CD4-positive, alpha-beta T cell treated with Interleukin-10 for 1 hour (primary cell): ENCODE data around the gene HBE1.
"Not testable (repeated sequence)": the region's sequence is repeated elsewhere in the genome, so short reads cannot be mapped to it uniquely, and the experiment has no call there.

Source experiments
- DNase-seq: peaks from one replicate; pipeline ENCODE4 v3.0.0-alpha.2; 2020

HBE1 gene

GRCh38 chr11:5269715-5270147 is at the start of gene HBE1:
Gene HBE1, minus strand, starts transcription at chr11:5269945. Its CDS starts 55 bp downstream, at chr11:5269890.
- no peak for DNase-seq

GRCh38 chr11:5317292-5317691 is 47.5 kb upstream of the HBE1 start:
- DNase-seq: no peak

- DNase-seq: not testable (repeated sequence)
These were observed 43.7 kb upstream of the HBE1 start for GRCh38 chr11:5313326-5314023.

- no peak for DNase-seq
These were observed 40.7 kb upstream of the HBE1 start for GRCh38 chr11:5310423-5310822.

- no peak for DNase-seq
These were observed 37.7 kb upstream of the HBE1 start for GRCh38 chr11:5307256-5308019.

GRCh38 chr11:5304046-5304445 is 34.3 kb upstream of the HBE1 start:
- DNase-seq: no peak

GRCh38 chr11:5303626-5304025 is 33.9 kb upstream of the HBE1 start:
- DNase-seq: no peak

GRCh38 chr11:5301846-5302245 is 32.1 kb upstream of the HBE1 start, which contains the start of gene OR51B4:
Gene OR51B4, minus strand, starts transcription at chr11:5301946. Its CDS starts 0 bp downstream, at chr11:5301946.
- no peak for DNase-seq

- DNase-seq: no peak
These were observed 30.5 kb upstream of the HBE1 start for GRCh38 chr11:5300251-5300650.

GRCh38 chr11:5298451-5298850 is 28.7 kb upstream of the HBE1 start:
- no peak for DNase-seq

- DNase-seq: no peak
These were observed 28.1 kb upstream of the HBE1 start for GRCh38 chr11:5297721-5298323.

GRCh38 chr11:5294342-5294995 is 24.7 kb upstream of the HBE1 start:
- not testable (repeated sequence) for DNase-seq

- DNase-seq: no peak
These were observed 23.3 kb upstream of the HBE1 start for GRCh38 chr11:5293028-5293427.

- DNase-seq: no peak
These were observed 21.6 kb upstream of the HBE1 start for GRCh38 chr11:5291207-5291838.

GRCh38 chr11:5290106-5290505 is 20.4 kb upstream of the HBE1 start:
- DNase-seq: no peak

- DNase-seq: no peak
These were observed 20.0 kb upstream of the HBE1 start for GRCh38 chr11:5289696-5290095.

- DNase-seq: no peak
These were observed 19.3 kb upstream of the HBE1 start for GRCh38 chr11:5288906-5289550.

- DNase-seq: no peak
These were observed 18.6 kb upstream of the HBE1 start for GRCh38 chr11:5288108-5288905.

- DNase-seq: no peak
These were observed 17.2 kb upstream of the HBE1 start for GRCh38 chr11:5286901-5287300.

GRCh38 chr11:5286351-5286750 is 16.6 kb upstream of the HBE1 start:
- no peak for DNase-seq

- DNase-seq: no peak
These were observed 16.1 kb upstream of the HBE1 start for GRCh38 chr11:5285703-5286340.
